ENCODE measurements around the gene TEKT3.

Gene TEKT3

DNA sequence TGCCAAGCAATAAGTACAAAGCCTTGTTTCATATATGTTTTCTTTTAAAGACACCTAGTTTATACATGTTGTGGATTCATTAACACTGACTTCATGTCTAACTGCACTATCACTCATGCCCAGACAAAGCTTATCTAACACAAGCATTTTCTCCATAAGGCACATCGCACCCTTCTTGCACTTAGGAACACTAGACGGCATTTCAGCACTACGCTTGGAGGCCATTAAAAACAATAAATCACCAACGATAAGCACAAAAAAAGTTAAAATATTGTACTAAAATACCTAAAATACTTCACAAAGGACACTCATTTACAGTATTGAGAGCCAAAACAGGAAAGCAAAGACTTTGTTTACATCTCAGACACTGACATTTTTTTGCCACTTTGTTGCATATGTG, 39.0 kb upstream of the TEKT3 start:
- H3K4me3 ChIP-seq (ENCODE audit: low read depth, low read length) = no peak overlapping the region
- TF ChIP-seq, protein P1, sequence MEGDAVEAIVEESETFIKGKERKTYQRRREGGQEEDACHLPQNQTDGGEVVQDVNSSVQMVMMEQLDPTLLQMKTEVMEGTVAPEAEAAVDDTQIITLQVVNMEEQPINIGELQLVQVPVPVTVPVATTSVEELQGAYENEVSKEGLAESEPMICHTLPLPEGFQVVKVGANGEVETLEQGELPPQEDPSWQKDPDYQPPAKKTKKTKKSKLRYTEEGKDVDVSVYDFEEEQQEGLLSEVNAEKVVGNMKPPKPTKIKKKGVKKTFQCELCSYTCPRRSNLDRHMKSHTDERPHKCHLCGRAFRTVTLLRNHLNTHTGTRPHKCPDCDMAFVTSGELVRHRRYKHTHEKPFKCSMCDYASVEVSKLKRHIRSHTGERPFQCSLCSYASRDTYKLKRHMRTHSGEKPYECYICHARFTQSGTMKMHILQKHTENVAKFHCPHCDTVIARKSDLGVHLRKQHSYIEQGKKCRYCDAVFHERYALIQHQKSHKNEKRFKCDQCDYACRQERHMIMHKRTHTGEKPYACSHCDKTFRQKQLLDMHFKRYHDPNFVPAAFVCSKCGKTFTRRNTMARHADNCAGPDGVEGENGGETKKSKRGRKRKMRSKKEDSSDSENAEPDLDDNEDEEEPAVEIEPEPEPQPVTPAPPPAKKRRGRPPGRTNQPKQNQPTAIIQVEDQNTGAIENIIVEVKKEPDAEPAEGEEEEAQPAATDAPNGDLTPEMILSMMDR (IDR thresholded peaks at IDR 0.05; ENCODE audit: borderline replicate concordance, insufficient read depth, low read depth, low read length) = no peak

DNA sequence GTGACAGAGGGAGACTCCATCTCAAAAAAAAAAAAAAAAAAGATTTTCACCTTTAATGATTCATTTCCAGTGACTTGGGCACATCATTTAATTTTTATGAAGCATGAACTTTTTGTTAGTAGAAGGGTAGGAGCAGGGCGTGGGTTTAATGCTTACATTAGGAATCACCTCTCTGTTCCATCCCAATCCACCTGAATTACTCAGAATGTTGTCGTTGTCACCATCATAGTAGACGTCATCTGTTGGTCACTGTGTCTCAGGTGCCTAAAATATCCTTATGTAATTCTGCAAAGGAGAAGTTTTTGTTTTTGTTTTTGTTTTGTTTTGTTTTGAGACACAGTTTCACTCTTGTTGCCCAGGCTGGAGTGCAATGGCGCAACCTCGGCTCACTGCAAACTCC, 38.3 kb upstream of the TEKT3 start:
- H3K4me3 ChIP-seq (ENCODE audit: low read depth, low read length) = no peak overlapping the region
- TF ChIP-seq, protein P1 (IDR thresholded peaks at IDR 0.05; ENCODE audit: borderline replicate concordance, insufficient read depth, low read depth, low read length) = no peak

DNA sequence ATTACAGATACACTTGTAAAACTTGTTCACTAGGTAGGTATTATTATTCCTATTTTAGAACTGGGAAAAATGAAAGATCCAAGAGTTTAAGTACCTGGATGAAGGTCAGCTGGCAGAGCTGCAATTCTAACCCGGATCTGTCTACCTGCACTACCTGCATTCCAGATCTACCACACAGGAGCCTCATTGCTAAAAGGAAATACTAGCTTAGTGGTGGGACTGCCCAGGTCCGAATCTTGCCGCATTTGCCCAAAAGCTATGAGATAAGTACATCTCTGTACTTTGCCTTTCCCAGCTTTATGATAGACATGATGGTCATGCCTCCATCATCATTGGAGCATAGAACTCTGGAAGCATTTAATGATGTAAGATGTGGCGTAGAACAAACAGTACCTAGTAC, 36.8 kb upstream of the TEKT3 start:
- TF ChIP-seq, protein P1 (IDR thresholded peaks at IDR 0.05; ENCODE audit: borderline replicate concordance, insufficient read depth, low read depth, low read length) = no peak
- no peak overlapping the region for H3K4me3 ChIP-seq (ENCODE audit: low read depth, low read length)

DNA sequence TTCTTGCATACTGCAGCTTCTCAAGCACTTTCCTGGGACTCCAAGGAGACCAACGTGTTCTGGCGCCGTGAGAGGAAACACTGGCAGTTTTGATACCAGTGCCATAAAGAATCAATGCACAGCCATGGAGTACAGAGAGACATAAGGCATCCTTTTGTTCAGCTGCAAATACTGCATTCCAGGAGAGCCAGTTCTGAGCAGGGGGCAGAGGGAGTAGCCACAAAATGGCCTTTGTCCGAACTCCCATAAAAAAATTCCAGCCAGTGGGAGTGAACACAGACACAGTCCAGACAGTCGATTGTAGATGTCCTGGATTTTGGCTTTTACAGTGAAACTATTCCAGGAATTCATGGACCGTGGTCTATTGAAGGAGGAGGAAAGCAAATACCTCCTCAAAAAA, 36.2 kb upstream of the TEKT3 start:
- TF ChIP-seq, protein P1 (IDR thresholded peaks at IDR 0.05; ENCODE audit: borderline replicate concordance, insufficient read depth, low read depth, low read length) = no peak

DNA sequence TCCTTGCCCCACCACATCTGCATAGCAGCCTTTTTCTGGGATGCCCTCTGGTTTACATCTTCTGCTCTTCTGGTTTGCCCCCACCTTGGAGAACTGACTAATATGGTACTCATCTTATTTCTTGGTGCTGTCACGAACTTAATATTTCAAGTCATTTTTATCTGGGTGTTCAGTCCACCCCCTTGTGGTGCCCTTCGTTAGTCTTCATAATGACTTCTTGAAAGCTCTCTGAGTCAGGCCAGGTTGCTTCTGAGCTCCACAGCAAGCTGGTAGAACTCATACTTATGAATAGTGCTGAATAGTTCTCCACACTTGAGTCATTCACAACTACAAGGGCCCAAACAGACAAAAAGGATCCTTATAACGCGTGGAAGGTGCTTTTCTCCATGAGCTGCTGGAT, 35.8 kb upstream of the TEKT3 start:
- TF ChIP-seq, protein P1 (IDR thresholded peaks at IDR 0.05; ENCODE audit: borderline replicate concordance, insufficient read depth, low read depth, low read length) = no peak
- no peak overlapping the region for H3K4me3 ChIP-seq (ENCODE audit: low read depth, low read length)

More for the DNA sequence above, 36.2 kb upstream of the TEKT3 start:
- no peak overlapping the region for H3K4me3 ChIP-seq (ENCODE audit: low read depth, low read length)

DNA sequence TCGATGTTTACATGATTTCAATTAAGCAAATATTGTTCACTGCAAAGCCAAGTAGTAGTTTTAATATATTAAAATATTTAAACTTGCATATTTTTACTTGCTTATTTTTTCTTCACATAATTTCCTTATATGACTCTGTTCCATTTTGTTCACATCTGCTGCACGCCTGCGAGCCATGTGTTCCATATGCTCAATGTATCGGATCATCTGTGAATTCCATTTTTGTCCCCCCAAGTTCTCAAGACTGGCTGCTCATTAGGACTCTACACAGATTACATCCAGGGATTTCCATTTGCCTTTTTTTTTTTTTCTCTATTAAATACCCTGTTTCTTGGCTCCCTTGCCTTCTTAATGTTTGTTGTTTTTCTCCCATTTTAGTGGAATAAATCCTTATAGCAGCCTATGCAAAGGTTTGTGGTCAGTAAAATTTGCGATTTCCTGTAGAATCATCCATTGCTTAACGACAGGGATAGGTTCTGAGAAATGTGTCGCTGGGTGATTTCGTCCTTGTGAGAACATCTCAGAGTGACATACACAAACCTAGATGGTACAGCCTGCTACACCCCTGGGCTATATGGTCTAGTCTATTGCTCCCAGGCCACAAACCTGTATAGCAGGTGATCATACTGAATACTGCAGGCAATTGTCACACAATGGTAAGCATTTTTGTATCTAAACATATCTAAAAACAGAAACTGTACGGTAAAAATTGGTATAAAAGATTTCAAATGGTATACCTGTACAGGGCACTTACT, 30.2 kb upstream of the TEKT3 start:
- TF ChIP-seq, protein P1 (IDR thresholded peaks at IDR 0.05; ENCODE audit: borderline replicate concordance, insufficient read depth, low read depth, low read length) = no peak
- no peak overlapping the region for H3K4me3 ChIP-seq (ENCODE audit: low read depth, low read length)

DNA sequence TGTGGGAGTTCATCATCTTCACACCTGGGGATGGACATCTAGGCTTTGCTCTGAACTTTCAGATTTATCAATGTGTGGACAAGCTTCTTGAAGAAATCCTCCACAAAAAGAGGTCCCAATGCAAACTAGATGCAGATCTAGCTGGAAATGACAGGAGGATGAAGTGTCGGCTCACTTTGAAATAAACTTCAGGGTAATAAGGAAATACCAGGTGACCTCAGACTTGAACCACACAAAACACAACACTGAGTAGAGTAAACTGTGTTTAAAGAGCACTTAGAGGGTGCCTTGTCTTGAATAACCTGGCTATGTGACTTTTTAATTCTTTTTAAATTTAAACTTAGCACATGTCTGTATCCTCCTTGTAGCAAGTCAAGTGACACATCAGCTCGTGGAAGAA, 27.2 kb upstream of the TEKT3 start:
- H3K4me3 ChIP-seq (ENCODE audit: low read depth, low read length) = no peak overlapping the region
- TF ChIP-seq, protein P1 (IDR thresholded peaks at IDR 0.05; ENCODE audit: borderline replicate concordance, insufficient read depth, low read depth, low read length) = no peak
